Adipocyte (in vitro differentiated cells): Measurements from ENCODE around the gene ABHD14A.

ENCODE experiments used
- DNase-seq: peaks from one replicate; pipeline ENCODE4 v3.0.0-alpha.2; 2015; ENCODE audit warnings: low read depth
- H3K27me3 ChIP-seq: replicated peaks from 2 replicates; pipeline ENCODE4 v1.7.0; 2013; ENCODE audit warnings: mild to moderate bottlenecking, low read length, moderate library complexity; ENCODE audit not compliant: control insufficient read depth, insufficient read depth
- H3K36me3 ChIP-seq: 2 replicates; pipeline ENCODE4 v1.7.0; 2013; ENCODE audit warnings: low read length, mild to moderate bottlenecking, moderate library complexity; ENCODE audit not compliant: control insufficient read depth, insufficient read depth, severe bottlenecking
- H3K4me1 ChIP-seq: 2 replicates; pipeline ENCODE4 v1.7.0; 2013; ENCODE audit warnings: mild to moderate bottlenecking, low read length, moderate library complexity; ENCODE audit not compliant: control insufficient read depth, insufficient read depth
- H3K4me3 ChIP-seq: 2 replicates; pipeline ENCODE4 v1.7.0; 2013; ENCODE audit warnings: mild to moderate bottlenecking, low read length, moderate library complexity
- H3K9ac ChIP-seq: 2 replicates; pipeline ENCODE4 v1.7.0; 2013; ENCODE audit warnings: mild to moderate bottlenecking, low read length, moderate library complexity
- H3K9me3 ChIP-seq: 2 replicates; pipeline ENCODE4 v1.7.0; 2013; ENCODE audit warnings: mild to moderate bottlenecking, low read length, moderate library complexity; ENCODE audit not compliant: control insufficient read depth

Gene ABHD14A

GRCh38 chr3:51934991-51935885 lies 39.6 kb upstream of the ABHD14A start:
- H3K4me1 ChIP-seq, result peaks cover 15% of the 10 kb centered on the region
- no peaks in the 10 kb centered on the region for H3K9me3 ChIP-seq
- no peak for DNase-seq
- no peak overlapping the region for H3K9ac ChIP-seq
- H3K4me3 ChIP-seq, result no peak overlapping the region
- H3K36me3 ChIP-seq, result peaks cover 90% of the 10 kb centered on the region
- H3K27me3 ChIP-seq, result no peaks in the 10 kb centered on the region

GRCh38 chr3:51935886-51936755 lies 38.7 kb upstream of the ABHD14A start:
- no peak overlapping the region for H3K4me3 ChIP-seq
- no peak for DNase-seq
- H3K9me3 ChIP-seq, result no peaks in the 10 kb centered on the region
- H3K4me1 ChIP-seq, result peaks cover 21% of the 10 kb centered on the region
- H3K9ac ChIP-seq, result no peak overlapping the region
- peaks cover 81% of the 10 kb centered on the region for H3K36me3 ChIP-seq
- no peaks in the 10 kb centered on the region for H3K27me3 ChIP-seq

DNA sequence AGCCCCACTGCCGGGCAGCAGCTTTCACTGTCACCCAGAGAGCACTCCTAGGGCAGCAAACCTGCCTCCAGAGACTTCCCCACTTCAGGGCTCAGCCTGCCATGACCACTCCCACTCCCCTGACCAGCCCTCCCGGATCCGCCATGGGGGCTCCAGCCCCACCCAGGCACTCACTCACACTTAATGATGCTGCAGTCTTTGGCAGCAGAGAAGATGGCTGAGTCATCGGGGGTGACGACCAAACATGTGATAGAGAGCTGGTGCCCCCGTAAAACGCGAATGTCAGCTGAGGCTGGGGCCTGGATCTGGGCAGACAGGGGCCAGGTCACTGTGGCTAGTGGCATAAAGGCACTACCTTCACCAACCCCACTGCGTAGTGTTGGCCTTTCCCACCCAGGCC lies 37.9 kb upstream of the ABHD14A start:
- no peak overlapping the region for H3K4me3 ChIP-seq
- H3K36me3 ChIP-seq, result peaks cover 75% of the 10 kb centered on the region
- H3K27me3 ChIP-seq, result no peaks in the 10 kb centered on the region
- no peak overlapping the region for H3K9ac ChIP-seq
- no peak for DNase-seq
- peaks cover 21% of the 10 kb centered on the region for H3K4me1 ChIP-seq
- H3K9me3 ChIP-seq, result no peaks in the 10 kb centered on the region

- H3K9me3 ChIP-seq, result no peaks in the 10 kb centered on the region
- H3K9ac ChIP-seq, result no peak overlapping the region
- H3K27me3 ChIP-seq, result no peaks in the 10 kb centered on the region
- DNase-seq, result no peak
- H3K4me1 ChIP-seq, result peaks cover 28% of the 10 kb centered on the region
- H3K36me3 ChIP-seq, result peaks cover 70% of the 10 kb centered on the region
- no peak overlapping the region for H3K4me3 ChIP-seq
Measured at GRCh38 chr3:51937611-51938450, 37.0 kb upstream of the ABHD14A start.

- peaks cover 59% of the 10 kb centered on the region for H3K36me3 ChIP-seq
- H3K4me1 ChIP-seq, result peaks cover 36% of the 10 kb centered on the region
- DNase-seq, result no peak
- H3K4me3 ChIP-seq, result peak overlapping the region; percentile 48
- no peaks in the 10 kb centered on the region for H3K27me3 ChIP-seq
- H3K9me3 ChIP-seq, result no peaks in the 10 kb centered on the region
- H3K9ac ChIP-seq, result no peak overlapping the region
Measured at GRCh38 chr3:51938780-51939425, 36.0 kb upstream of the ABHD14A start.

- DNase-seq, result peak; percentile 73
- H3K4me3 ChIP-seq, result peak overlapping the region; percentile 86
- peaks cover 54% of the 10 kb centered on the region for H3K36me3 ChIP-seq
- no peaks in the 10 kb centered on the region for H3K9me3 ChIP-seq
- H3K27me3 ChIP-seq, result no peaks in the 10 kb centered on the region
- H3K9ac ChIP-seq, result peak overlapping the region; percentile 89
- H3K4me1 ChIP-seq, result peaks cover 36% of the 10 kb centered on the region
Measured at GRCh38 chr3:51940648-51941462, 34.0 kb upstream of the ABHD14A start.

DNA sequence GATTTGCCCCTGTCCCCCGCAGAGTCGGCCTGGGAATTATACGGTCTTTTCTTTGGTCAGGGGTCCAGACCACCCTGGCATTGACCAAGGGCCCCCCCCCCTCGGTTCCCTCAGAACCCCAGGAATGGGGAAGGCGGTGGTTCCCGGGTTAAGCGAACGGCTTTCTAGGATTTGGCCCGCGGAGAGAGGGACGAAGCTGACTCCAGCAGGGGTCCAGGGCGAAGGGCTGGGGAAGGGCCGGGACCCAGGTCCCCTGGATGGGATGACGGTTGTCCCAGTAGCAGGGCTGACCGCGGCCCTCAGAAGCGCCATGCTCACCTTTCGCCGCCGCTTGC lies 33.4 kb upstream of the ABHD14A start:
- peaks cover 36% of the 10 kb centered on the region for H3K4me1 ChIP-seq
- H3K27me3 ChIP-seq, result no peaks in the 10 kb centered on the region
- H3K4me3 ChIP-seq, result peak overlapping the region; percentile 86

DNA sequence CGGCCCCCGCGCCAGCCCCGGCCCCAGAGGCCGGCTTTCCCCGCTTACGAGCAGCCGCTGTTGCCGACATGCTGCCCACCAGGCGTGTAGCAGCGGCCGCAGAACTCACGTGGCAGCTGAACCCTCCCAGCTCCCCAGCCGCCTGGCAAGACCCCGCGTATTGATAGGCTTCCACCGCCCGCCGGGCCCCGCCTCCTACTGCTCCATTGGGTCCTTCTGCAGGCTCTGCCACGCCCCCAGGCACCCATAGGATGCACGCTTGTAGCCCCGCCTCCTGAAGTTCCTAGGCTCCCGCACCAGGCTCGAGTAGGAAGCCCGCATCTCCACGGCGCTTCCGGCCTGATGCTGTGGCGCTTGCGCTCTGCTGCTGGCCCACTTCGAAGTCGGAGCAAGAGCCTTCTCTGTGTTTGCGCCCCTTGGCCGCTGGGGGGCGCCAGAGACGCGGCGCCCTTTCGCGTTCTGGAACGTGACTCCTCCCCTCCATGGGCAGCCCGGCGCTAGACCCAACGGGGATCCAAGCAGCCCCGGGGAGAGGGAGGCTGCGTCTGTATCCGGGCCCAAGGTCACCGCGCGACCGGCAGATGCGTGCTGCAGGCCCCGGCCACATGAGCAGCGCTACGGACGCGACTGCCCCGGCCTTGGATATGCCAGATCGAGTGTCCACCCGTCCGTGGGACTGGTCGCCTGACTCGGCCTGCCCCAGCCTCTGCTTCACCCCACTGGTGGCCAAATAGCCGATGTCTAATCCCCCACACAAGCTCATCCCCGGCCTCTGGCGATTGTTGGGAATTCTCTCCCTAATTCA lies 32.9 kb upstream of the ABHD14A start, which contains the start of the genes PARP3 and RRP9:
PARP3 (plus strand) TSS at position 566 of the 805 bp plus-strand sequence. CDS start 993 bp downstream, outside the sequence.
RRP9 (minus strand) TSS at position 107 of the 805 bp plus-strand sequence; CDS start at position 70, 37 bp downstream.
- Histone ChIP-seq H3K4me1 (peaks cover 36% of the 10 kb centered on the region), H3K9ac (peak within 1 kb of the TSS; percentile 95), H3K27me3 (no peaks in the 10 kb centered on the region), H3K9me3 (no peaks in the 10 kb centered on the region), H3K4me3 (peak within 1 kb of the TSS; percentile 86), H3K36me3 (peaks cover 50% of the 10 kb centered on the region)
- DNase-seq, result peak; percentile 100

More for the DNA sequence above, 33.4 kb upstream of the ABHD14A start:
- no peak for DNase-seq
- H3K9me3 ChIP-seq, result no peaks in the 10 kb centered on the region
- H3K9ac ChIP-seq, result peak overlapping the region; percentile 89
- H3K36me3 ChIP-seq, result peaks cover 54% of the 10 kb centered on the region

DNA sequence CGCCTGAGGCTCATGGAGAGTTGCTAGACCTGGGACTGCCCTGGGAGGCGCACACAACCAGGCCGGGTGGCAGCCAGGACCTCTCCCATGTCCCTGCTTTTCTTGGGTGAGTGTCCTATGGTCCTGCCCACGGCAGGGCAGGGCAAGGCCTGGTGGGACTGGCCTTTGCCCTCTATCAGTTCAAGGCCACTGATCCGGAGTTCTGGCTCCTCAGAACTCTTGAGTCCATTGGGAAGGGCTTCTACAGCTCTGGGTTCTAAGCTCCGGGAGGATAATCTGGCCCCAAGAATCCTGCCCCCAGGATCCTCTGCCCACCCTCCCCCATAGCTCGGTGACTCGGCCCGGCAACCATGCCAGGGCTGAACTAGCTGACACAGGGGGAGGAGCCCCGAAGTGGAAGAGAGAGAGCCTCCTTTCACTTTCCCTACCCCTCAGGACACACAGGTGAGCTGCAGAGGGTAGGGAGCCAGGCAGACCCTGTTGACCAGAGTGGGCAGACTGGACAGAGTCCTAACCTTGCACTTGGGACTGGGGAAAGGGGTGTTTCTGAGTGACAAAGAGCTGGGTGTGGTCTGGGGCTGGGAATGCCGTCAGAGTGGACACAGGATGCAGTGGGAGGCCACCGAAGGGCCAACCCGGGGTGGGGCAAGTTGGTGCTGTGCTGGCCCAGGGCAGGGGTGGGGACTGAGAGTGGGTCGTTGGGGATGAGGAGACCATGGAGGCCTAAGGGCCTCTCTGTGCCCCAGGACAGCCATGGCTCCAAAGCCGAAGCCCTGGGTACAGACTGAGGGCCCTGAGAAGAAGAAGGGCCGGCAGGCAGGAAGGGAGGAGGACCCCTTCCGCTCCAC lies 32.0 kb upstream of the ABHD14A start:
- peak overlapping the region; percentile 78 for H3K4me3 ChIP-seq
- H3K4me1 ChIP-seq, result peaks cover 36% of the 10 kb centered on the region
- peak overlapping the region; percentile 95 for H3K9ac ChIP-seq
- no peaks in the 10 kb centered on the region for H3K27me3 ChIP-seq
- peak; percentile 55 for DNase-seq
- H3K9me3 ChIP-seq, result no peaks in the 10 kb centered on the region
- H3K36me3 ChIP-seq, result peaks cover 42% of the 10 kb centered on the region
